ENCODE measurements around the gene RNF167. TPM values are rescaled to one million over a fixed set of nuclear protein-coding genes. Genes with fewer than 3 reads are reported as not detected.
A peak's percentile ranks its signal among the peaks of the same experiment; 100 is the strongest.

RNF167 gene
- total and polyA plus RNA-seq, 8 donors: 8.8 to 134 (median 52.8) TPM

GRCh38 chr17:4898927-4899326 is 41.1 kb upstream of the RNF167 start:
- intact Hi-C loops (cut with DNase I; ENCODE audit: low total_unique reads): loop anchor here (10.0 kb wide), 1 partner anchor 164 kb away; the partner anchor contains the start of genes CXCL16, MED11 and ZMYND15
- TF ChIP-seq CTCF (IDR thresholded peaks at IDR 0.05): no peak
- TF ChIP-seq POLR2AphosphoS5 (IDR thresholded peaks at IDR 0.05): no peak
- no peak for TF ChIP-seq POLR2A (IDR thresholded peaks at IDR 0.05)
- TF ChIP-seq EP300 (IDR thresholded peaks at IDR 0.05): no peak
- H3K4me1 ChIP-seq: peaks cover 20 to 54% (median 44%) of the 10 kb centered on the region in 4 donors
- H3K27ac ChIP-seq: peak overlapping the region in 4 of 5 donors; percentile 54 to 71 (median 58)
- no peak for DNase-seq
- no peaks in the 10 kb centered on the region for H3K9me3 ChIP-seq
- H3K36me3 ChIP-seq: peaks cover 30 to 38% (median 37%) of the 10 kb centered on the region in 4 donors
- H3K4me3 ChIP-seq: peak overlapping the region; percentile 49 to 55 (median 52)
- H3K27me3 ChIP-seq: peaks cover 0 to 39% (median 0%) of the 10 kb centered on the region in 3 donors
- WGBS, 5 donors: 5 to 23% (median 14%) methylated on average over 8 to 34 of the region's 34 CpGs; no CpG with 5 or more reads in 1 of the 5 donors

GRCh38 chr17:4899341-4900230 is 40.5 kb upstream of the RNF167 start, which contains the start of gene C17orf107:
Gene C17orf107 (plus strand): TSS chr17:4899536. CDS start chr17:4899763, 227 bp downstream.
- intact Hi-C loops (cut with DNase I; ENCODE audit: low total_unique reads): loop anchor here (10.0 kb wide), 2 partner anchors 75 to 165 kb away; partner anchors contain the start of genes CXCL16, MED11 and ZMYND15
- Histone ChIP-seq H3K4me3 (peak within 1 kb of the TSS; percentile 49 to 55 (median 52)), H3K9me3 (no peaks in the 10 kb centered on the region), H3K27me3 (peaks cover 0 to 44% (median 0%) of the 10 kb centered on the region in 3 donors), H3K4me1 (peaks cover 20 to 54% (median 44%) of the 10 kb centered on the region in 4 donors), H3K27ac (peak within 1 kb of the TSS in 4 of 5 donors; percentile 54 to 71 (median 58)), H3K36me3 (peaks cover 24 to 32% (median 30%) of the 10 kb centered on the region in 4 donors)
- TF ChIP-seq POLR2A (IDR thresholded peaks at IDR 0.05) (no peak), POLR2AphosphoS5 (IDR thresholded peaks at IDR 0.05) (peak in 2 of 3 donors; percentile 31 to 59), CTCF (IDR thresholded peaks at IDR 0.05) (peak in 1 of 7 experiments; percentile 8), EP300 (IDR thresholded peaks at IDR 0.05) (no peak)
- 5 to 23% (median 7%) methylated on average over 18 to 60 of the region's 60 CpGs for WGBS, 5 donors
- peak; percentile 91 to 95 for DNase-seq

- DNase-seq: peak; percentile 51 to 85
- TF ChIP-seq EP300 (IDR thresholded peaks at IDR 0.05) (no peak), POLR2AphosphoS5 (IDR thresholded peaks at IDR 0.05) (no peak), POLR2A (IDR thresholded peaks at IDR 0.05) (no peak), CTCF (IDR thresholded peaks at IDR 0.05) (no peak)
- intact Hi-C loops (cut with DNase I; ENCODE audit: low total_unique reads): loop anchor here (10.0 kb wide), 1 partner anchor 74 kb away; no protein-coding TSS in a partner anchor
- peak overlapping the region; percentile 49 to 55 (median 52) for H3K4me3 ChIP-seq
- no peaks in the 10 kb centered on the region for H3K9me3 ChIP-seq
- peaks cover 16 to 23% (median 21%) of the 10 kb centered on the region in 4 donors for H3K36me3 ChIP-seq
- H3K4me1 ChIP-seq: peaks cover 20 to 54% (median 44%) of the 10 kb centered on the region in 4 donors
- peak overlapping the region in 4 of 5 donors; percentile 9 to 71 (median 59) for H3K27ac ChIP-seq
- WGBS, 5 donors: 17 to 22% (median 21%) methylated on average over 26 to 65 of the region's 65 CpGs
- peaks cover 0 to 44% (median 0%) of the 10 kb centered on the region in 3 donors for H3K27me3 ChIP-seq
Measured at GRCh38 chr17:4900231-4901107, 39.6 kb upstream of the RNF167 start.
